Measurements from ENCODE around the gene ECHS1. TPM values are rescaled to one million over a fixed set of nuclear protein-coding genes. Genes with fewer than 3 reads are reported as not detected.
A peak's percentile ranks its signal among the peaks of the same experiment; 100 is the strongest.

Gene ECHS1
- total and polyA plus RNA-seq, 4 donors: 52.1 to 115 (median 100) TPM

DNA sequence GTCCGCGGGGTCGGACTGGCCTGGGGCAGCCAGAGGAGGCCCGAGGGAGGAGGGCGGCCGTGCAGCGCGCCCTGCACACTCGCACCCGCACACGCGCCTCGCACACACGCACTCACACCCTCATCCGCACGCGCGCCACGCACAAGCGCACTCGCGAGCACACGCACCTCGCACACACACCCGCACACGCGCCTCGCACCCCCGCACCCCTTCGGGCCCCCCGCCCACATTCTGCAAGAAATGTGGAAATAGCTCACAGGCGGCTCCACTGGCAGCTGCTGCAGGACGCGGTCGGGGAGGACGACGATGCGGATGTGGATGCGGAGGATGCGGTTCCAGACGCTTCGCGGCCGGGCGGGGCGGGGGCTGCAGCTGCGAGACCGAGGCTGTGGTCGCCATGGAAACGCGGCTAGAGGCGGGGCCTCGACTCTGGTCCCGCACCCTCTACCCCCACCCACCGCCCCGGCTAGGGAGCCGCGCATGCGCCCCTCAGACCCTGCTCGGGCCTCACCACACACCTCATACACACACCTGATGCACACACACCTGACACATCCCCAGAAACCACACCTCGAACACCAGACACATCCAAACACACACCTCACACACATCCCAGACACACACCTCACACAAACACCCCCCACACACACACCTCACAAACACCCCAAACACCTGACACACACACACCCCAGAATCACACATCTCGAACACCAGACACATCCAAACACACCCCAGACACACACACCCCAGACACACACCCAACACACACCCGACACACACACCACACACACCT, 36.4 kb downstream of the ECHS1 start, which contains the start of gene CALY:
TSS of gene CALY (minus strand) at position 320 of the 793 bp plus-strand sequence. CDS start 7,907 bp downstream, outside the sequence.
- H3K36me3 ChIP-seq (ENCODE audit: control insufficient read depth, insufficient read depth, low read length): peaks cover 12% of the 10 kb centered on the region
- peaks cover 36% of the 10 kb centered on the region for H3K27me3 ChIP-seq (ENCODE audit: control insufficient read depth, insufficient read depth, low read length)
- H3K4me1 ChIP-seq (ENCODE audit: control insufficient read depth, insufficient read depth, low read length): peaks cover 24% of the 10 kb centered on the region
- H3K9me3 ChIP-seq (ENCODE audit: control insufficient read depth, insufficient read depth, low read length): no peaks in the 10 kb centered on the region
- peak within 1 kb of the TSS; percentile 39 for H3K4me3 ChIP-seq (ENCODE audit: low read depth, low read length)
- H3K27ac ChIP-seq (ENCODE audit: low read depth, low read length): no peak within 1 kb of the TSS
- 10% methylated on average over 59 of the region's 63 CpGs for WGBS (ENCODE audit: insufficient coverage)
- peak in 2 of 6 donors; percentile 89 to 98 for DNase-seq (ENCODE audit: low read depth in 4 of 6, low spot score in 6 of 6)

DNA sequence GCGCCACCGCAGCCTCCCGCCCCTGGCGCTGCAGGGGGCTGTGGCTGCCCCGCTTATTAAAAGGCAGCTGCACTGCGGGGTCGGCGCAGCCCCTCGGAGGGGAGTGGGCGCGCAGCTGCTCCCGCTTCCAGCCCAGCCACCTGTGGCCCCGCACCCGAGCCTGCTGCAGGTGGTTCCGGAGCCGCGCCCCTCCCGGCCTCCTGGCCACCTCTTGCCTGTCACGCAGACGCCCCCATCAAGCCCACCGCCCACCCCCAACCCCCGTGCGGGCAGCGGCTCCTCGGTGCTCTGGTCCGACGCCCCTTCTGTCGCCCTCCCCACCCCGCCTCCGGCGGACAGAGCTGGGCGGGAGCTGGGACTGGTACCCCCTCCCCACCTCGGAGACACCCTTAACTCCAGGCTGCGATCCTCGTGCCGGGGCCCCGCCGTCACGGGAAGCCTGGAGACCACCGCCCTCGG, 37.0 kb downstream of the ECHS1 start:
- H3K4me3 ChIP-seq (ENCODE audit: low read depth, low read length): peak overlapping the region; percentile 39
- no peaks in the 10 kb centered on the region for H3K9me3 ChIP-seq (ENCODE audit: control insufficient read depth, insufficient read depth, low read length)
- H3K36me3 ChIP-seq (ENCODE audit: control insufficient read depth, insufficient read depth, low read length): peaks cover 12% of the 10 kb centered on the region
- H3K27ac ChIP-seq (ENCODE audit: low read depth, low read length): no peak overlapping the region
- DNase-seq (ENCODE audit: low read depth in 4 of 6, low spot score in 6 of 6): no peak
- 2% methylated on average over 34 of the region's 41 CpGs for whole genome bisulfite sequencing (ENCODE audit: insufficient coverage)
- H3K4me1 ChIP-seq (ENCODE audit: control insufficient read depth, insufficient read depth, low read length): peaks cover 24% of the 10 kb centered on the region
- peaks cover 36% of the 10 kb centered on the region for H3K27me3 ChIP-seq (ENCODE audit: control insufficient read depth, insufficient read depth, low read length)

DNA sequence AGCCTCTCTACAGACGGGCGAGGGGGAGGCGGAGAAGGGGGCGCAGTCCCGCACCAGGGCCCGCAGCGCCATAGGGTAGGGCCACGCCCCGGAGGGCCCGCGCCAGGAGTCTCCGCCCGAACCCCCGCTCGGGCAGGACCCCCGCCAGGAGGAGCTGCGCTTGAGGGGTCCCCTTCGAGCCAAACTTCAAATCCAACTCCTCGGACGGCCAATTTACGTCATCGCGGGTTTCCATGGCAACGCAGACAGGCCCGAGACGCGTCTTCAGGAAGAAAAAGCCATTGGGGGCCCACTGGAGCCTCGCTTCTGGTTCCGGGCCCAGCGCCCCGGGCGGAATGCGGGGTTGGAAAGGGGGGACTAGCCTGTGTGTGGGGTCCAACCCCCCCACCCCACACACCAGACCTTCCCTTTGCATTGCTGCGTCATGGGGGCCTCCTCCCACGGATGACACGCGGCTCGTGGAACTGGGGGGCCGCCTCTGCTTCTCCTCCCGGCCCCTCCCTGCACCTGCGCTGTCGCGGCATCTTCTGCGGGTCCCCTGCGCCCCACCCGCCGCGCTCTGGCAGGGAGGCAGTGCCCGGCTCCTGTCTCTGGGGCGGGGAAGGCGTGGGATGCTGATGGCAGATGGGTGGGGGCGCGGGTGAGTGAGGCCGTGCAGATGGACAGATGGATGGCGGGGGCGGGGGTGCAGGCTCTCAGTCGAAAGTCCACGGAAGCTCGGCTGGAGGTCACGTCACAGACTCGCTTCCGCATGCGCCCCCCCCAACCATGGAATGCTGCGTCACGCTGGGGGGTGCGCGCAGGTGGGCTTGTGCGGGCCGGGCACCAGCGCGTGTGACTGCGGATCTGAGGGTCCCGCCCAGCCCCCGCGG, 37.7 kb downstream of the ECHS1 start:
- Histone ChIP-seq H3K27ac (ENCODE audit: low read depth, low read length) (no peak overlapping the region), H3K9me3 (ENCODE audit: control insufficient read depth, insufficient read depth, low read length) (no peaks in the 10 kb centered on the region), H3K27me3 (ENCODE audit: control insufficient read depth, insufficient read depth, low read length) (peaks cover 40% of the 10 kb centered on the region), H3K4me3 (ENCODE audit: low read depth, low read length) (peak overlapping the region; percentile 39), H3K4me1 (ENCODE audit: control insufficient read depth, insufficient read depth, low read length) (peaks cover 24% of the 10 kb centered on the region), H3K36me3 (ENCODE audit: control insufficient read depth, insufficient read depth, low read length) (peaks cover 12% of the 10 kb centered on the region)
- DNase-seq (ENCODE audit: low read depth in 4 of 6, low spot score in 6 of 6): peak in 2 of 6 donors; percentile 93 to 94
- WGBS (ENCODE audit: insufficient coverage): 2% methylated on average over 66 of the region's 75 CpGs

DNA sequence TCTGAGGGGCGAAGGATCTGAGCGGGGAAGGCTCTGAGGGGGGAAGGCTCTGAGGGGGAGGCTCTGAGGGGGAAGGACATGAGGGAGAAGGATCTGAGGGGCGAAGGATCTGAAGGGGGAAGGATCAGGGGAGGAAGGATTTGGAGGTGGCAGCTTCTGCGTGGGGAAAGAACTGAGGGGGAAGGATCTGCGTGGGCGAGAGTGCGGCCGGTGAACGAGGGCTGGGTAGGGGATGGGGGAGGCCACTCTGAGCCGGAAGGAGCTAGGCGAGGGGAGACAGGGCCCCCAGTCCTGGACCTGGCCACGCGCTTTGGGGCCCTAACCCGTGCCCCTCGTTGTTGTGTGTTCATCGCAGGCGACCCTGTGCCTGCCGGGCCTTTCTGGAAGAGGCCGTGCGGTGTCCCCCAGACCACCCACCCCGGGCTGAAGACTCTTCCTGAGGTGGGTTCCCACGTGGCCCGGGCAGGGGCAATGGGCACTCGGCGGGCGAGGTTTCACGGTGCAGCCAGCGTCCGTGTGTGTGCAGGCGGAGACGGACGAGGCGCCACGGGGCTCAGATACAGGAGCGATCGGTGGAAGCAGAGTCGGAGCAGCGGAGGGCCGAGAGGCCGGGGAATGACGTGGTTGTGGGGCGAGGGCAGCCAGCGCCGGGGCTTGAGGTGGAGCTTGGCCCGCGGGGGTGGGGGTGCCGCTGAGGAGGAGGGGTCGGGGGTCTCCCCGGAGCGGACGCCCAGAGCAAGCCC, 38.5 kb downstream of the ECHS1 start:
- H3K27me3 ChIP-seq (ENCODE audit: control insufficient read depth, insufficient read depth, low read length): peaks cover 40% of the 10 kb centered on the region
- 21% methylated on average over 47 of the region's 51 CpGs for WGBS (ENCODE audit: insufficient coverage)
- H3K9me3 ChIP-seq (ENCODE audit: control insufficient read depth, insufficient read depth, low read length): no peaks in the 10 kb centered on the region
- H3K36me3 ChIP-seq (ENCODE audit: control insufficient read depth, insufficient read depth, low read length): peaks cover 10% of the 10 kb centered on the region
- no peak overlapping the region for H3K27ac ChIP-seq (ENCODE audit: low read depth, low read length)
- H3K4me3 ChIP-seq (ENCODE audit: low read depth, low read length): peak overlapping the region; percentile 39
- peaks cover 29% of the 10 kb centered on the region for H3K4me1 ChIP-seq (ENCODE audit: control insufficient read depth, insufficient read depth, low read length)
- no peak for DNase-seq (ENCODE audit: low read depth in 4 of 6, low spot score in 6 of 6)

DNA sequence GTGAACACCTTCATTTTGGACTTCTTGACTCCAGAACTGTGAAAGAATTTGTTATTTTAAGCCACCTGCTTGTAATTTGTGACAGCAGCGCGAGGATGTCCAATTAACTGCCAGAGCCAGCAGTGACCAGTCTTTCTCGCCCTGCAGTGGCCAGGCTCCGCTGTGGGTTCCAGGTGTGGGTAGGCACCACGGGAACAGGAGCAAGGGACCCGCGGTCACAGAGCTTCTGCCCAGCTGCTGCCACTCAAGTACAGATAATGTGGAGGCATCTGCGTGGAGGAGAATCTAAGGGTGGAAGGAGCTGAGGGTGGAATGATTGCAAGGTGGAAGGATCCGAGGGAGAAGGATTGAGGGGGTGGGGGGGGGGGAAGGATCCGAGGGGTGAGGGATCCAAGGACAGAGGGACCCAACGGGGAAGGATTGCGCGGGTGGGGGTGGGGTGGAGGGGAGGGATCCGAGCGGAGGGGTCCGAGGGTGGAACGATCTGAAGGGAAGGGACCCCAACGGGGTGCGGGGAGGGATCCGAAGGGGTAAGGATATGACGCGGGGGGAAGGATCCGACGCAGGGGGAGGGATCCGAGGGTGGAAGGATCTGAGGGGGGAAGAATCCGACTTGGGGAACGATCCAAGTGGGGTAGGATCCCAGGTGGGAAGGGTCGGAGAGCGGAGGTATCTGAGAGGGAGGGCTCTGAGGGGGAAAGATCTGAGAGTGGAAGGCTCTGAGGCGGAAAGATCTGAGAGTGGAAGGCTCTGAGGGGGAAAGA, 40.0 kb downstream of the ECHS1 start:
- Histone ChIP-seq H3K9me3 (ENCODE audit: control insufficient read depth, insufficient read depth, low read length) (no peaks in the 10 kb centered on the region), H3K36me3 (ENCODE audit: control insufficient read depth, insufficient read depth, low read length) (peaks cover 14% of the 10 kb centered on the region), H3K4me1 (ENCODE audit: control insufficient read depth, insufficient read depth, low read length) (peaks cover 44% of the 10 kb centered on the region), H3K27me3 (ENCODE audit: control insufficient read depth, insufficient read depth, low read length) (peaks cover 48% of the 10 kb centered on the region), H3K27ac (ENCODE audit: low read depth, low read length) (no peak overlapping the region), H3K4me3 (ENCODE audit: low read depth, low read length) (no peak overlapping the region)
- DNase-seq (ENCODE audit: low read depth in 4 of 6, low spot score in 6 of 6): no peak
- 72% methylated on average over 28 of the region's 30 CpGs for WGBS (ENCODE audit: insufficient coverage)

DNA sequence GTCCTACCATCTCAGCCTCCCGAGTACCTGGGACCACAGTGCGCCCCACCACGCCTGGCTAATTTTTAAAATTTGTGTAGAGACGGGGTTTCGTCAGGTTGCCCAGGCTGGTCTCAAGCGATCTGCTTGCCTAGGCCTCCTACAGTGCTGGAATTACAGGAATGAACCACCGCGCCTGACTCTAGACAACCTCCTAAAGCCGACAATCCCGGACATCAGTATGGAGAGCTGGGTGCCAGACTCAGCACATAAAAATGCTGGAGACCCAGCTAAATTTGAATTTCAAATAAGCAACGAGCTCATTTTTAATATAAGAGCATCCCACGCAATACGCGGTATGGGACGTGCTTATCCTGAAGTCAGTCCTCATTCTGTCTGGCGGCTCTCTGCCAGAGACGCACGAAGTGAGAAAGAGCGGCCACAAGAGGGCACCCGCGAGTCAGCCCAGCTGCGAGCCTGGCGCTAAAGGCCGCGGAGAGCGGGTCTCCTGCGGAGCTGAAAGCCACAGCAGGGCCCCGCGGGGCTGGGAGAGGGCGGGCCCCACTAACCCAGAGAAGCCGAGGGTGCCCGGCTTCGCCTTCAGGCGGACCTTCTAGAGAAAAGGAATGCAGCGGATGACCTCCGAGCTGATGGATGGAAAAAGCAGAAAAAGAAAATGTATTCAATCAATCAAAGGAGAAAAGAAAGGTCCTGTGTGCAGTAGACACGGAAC, 43.5 kb downstream of the ECHS1 start:
- peak in 5 of 6 donors; percentile 68 to 96 (median 82) for DNase-seq (ENCODE audit: low read depth in 4 of 6, low spot score in 6 of 6)
- Histone ChIP-seq H3K27me3 (ENCODE audit: control insufficient read depth, insufficient read depth, low read length) (peaks cover 48% of the 10 kb centered on the region), H3K4me3 (ENCODE audit: low read depth, low read length) (peak overlapping the region; percentile 9), H3K36me3 (ENCODE audit: control insufficient read depth, insufficient read depth, low read length) (peaks cover 16% of the 10 kb centered on the region), H3K4me1 (ENCODE audit: control insufficient read depth, insufficient read depth, low read length) (peaks cover 56% of the 10 kb centered on the region), H3K27ac (ENCODE audit: low read depth, low read length) (no peak overlapping the region), H3K9me3 (ENCODE audit: control insufficient read depth, insufficient read depth, low read length) (no peaks in the 10 kb centered on the region)
- WGBS (ENCODE audit: insufficient coverage): 5% methylated on average over 37 of the region's 37 CpGs

DNA sequence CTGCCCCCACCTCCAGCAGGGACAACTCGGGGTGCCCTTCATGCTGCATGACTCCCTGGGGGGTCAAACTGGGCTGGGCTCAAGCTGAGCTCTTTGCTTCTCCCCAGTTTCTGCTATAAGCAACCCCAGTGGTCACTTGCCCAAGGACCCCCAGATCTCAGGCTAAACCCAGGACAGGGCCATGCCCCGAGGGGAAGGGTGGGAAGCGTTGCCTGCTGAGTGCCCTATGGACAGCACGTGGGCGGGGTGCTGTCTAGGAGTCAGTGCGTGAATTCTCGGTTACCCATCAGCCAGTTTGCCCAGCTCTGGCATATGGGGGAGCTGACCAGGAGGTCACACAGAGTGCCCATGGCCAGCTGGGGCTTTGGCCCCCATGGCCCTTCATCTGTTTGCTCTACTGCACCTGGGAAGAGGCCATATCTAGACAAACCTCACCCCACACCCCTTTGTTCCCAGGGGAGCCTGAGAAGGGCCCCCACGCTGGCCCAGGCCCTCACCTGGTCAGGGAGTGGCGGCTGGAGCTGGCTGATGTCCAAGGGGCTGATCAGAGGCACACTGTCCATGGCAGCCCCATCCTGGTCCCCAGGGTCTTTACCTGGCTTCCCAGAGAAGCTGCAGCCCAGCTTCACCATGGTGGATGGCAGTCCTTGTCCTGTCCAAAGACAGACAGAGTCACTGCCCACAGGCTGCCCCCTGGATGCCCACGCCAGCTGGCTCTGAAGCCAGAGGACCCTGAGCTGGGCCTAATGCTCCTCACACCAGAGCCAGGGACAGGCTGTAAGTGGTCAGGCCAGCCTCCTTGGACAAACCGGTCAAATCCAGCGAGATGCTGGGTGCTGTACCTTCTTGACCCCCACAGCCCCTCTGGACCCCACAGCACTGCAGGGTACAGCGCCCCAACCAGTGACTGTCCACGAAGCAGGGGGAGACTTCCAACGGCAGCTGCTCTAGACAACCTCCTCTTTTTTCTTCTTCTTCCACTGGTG, 44.5 kb downstream of the ECHS1 start:
- peaks cover 45% of the 10 kb centered on the region for H3K27me3 ChIP-seq (ENCODE audit: control insufficient read depth, insufficient read depth, low read length)
- peaks cover 57% of the 10 kb centered on the region for H3K4me1 ChIP-seq (ENCODE audit: control insufficient read depth, insufficient read depth, low read length)
- DNase-seq (ENCODE audit: low read depth in 4 of 6, low spot score in 6 of 6): no peak
- peaks cover 13% of the 10 kb centered on the region for H3K36me3 ChIP-seq (ENCODE audit: control insufficient read depth, insufficient read depth, low read length)
- WGBS (ENCODE audit: insufficient coverage): 76% methylated on average over 14 of the region's 15 CpGs
- H3K4me3 ChIP-seq (ENCODE audit: low read depth, low read length): no peak overlapping the region
- H3K27ac ChIP-seq (ENCODE audit: low read depth, low read length): no peak overlapping the region
- no peaks in the 10 kb centered on the region for H3K9me3 ChIP-seq (ENCODE audit: control insufficient read depth, insufficient read depth, low read length)

Measured in spinal cord (tissue), 10 donors.